ENCODE data around the gene MB21D2. TPM values are rescaled to one million over a fixed set of nuclear protein-coding genes. Genes with fewer than 3 reads are reported as not detected.

The MB21D2 gene
- total and polyA plus RNA-seq, 2 experiments from 2014 or later, result 8.1 to 35.9 TPM

DNA sequence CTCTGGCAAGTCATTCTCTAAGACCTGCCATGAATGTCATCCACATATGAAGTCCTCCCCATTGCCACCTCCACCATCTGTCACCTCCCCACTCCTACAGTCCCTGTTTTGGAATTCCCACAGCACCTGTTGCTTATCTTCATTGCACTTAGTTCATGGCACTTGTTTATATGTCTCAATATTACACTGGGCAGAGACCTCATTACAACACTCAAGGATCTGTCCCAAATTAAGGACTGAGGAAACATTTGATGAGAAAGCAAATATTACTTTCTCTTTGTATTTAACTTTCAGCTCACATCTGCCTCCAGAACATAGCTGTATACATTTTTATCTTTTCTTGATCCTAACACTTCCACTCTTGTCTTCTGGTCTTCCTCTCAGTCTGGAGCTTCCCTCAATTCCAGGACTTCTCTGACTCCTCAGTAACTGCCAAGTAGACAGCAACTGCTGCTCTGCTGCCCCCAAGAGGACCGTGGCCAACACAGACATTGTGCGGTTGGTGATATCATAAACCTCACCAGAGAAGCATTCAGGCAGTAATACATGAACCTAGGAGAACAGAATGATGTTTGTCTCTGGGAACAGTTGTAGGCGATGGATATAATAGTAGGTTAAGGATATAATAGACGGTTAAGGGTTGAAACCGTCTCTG lies 145.3 kb downstream of the MB21D2 start:
- H3K4me1 Mint-ChIP-seq, result no peaks in the 10 kb centered on the region
- no peaks in the 10 kb centered on the region for H3K79me2 ChIP-seq (replicated peaks; ENCODE audit: insufficient read depth)
- no peak overlapping the region for H3K4me3 Mint-ChIP-seq
- peaks cover 31% of the 10 kb centered on the region for H3K9me3 Mint-ChIP-seq
- DNase-seq (ENCODE audit: low spot score) (peak; percentile 77), ATAC-seq (peak; percentile 96)
- peak; percentile 52; the same call in 1 of the 2 replicates for TF ChIP-seq ZNF462 (CRISPR knock-in tag; IDR thresholded peaks at IDR 0.05)
- no peak for TF ChIP-seq STAT1 (IDR thresholded peaks at IDR 0.05; ENCODE audit: unreplicated experiment)
- TF ChIP-seq, protein P1, sequence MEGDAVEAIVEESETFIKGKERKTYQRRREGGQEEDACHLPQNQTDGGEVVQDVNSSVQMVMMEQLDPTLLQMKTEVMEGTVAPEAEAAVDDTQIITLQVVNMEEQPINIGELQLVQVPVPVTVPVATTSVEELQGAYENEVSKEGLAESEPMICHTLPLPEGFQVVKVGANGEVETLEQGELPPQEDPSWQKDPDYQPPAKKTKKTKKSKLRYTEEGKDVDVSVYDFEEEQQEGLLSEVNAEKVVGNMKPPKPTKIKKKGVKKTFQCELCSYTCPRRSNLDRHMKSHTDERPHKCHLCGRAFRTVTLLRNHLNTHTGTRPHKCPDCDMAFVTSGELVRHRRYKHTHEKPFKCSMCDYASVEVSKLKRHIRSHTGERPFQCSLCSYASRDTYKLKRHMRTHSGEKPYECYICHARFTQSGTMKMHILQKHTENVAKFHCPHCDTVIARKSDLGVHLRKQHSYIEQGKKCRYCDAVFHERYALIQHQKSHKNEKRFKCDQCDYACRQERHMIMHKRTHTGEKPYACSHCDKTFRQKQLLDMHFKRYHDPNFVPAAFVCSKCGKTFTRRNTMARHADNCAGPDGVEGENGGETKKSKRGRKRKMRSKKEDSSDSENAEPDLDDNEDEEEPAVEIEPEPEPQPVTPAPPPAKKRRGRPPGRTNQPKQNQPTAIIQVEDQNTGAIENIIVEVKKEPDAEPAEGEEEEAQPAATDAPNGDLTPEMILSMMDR (conservative IDR thresholded peaks at IDR 0.05; ENCODE audit: low read depth in 2 of 2), result peak; percentile 84 to 98
- peaks cover 4% of the 10 kb centered on the region for H3K27me3 Mint-ChIP-seq (ENCODE audit: insufficient read depth, low read depth, poor library complexity)
- no peak overlapping the region for H2AFZ ChIP-seq
- no peak overlapping the region for H3K27ac ChIP-seq (ENCODE audit: low read depth)
- no peaks in the 10 kb centered on the region for H3K9me2 ChIP-seq (ENCODE audit: insufficient read depth)
- peaks cover 24% of the 10 kb centered on the region for H3K36me3 Mint-ChIP-seq (ENCODE audit: low read depth)
- no peaks in the 10 kb centered on the region for H3F3A ChIP-seq (replicated peaks; ENCODE audit: low read depth)
- no peaks in the 10 kb centered on the region for H3K4me1 ChIP-seq (ENCODE audit: insufficient read depth)
- H3K4me2 ChIP-seq, result no peak overlapping the region
- H3K4me3 ChIP-seq, result no peak overlapping the region
- H3K27ac Mint-ChIP-seq, result no peak overlapping the region
- peaks cover 13% of the 10 kb centered on the region for H3K36me3 ChIP-seq (ENCODE audit: insufficient read depth)
- no peaks in the 10 kb centered on the region for H4K20me1 ChIP-seq (replicated peaks; ENCODE audit: insufficient read depth)
- no peaks in the 10 kb centered on the region for H3K27me3 ChIP-seq (ENCODE audit: insufficient read depth)

Measured in GM23338 (cell line).